ENCODE results near the gene CEP55.
"Not testable (repeated sequence)": the region's sequence is repeated elsewhere in the genome, so short reads cannot be mapped to it uniquely, and the experiment has no call there.

CEP55 gene

DNA sequence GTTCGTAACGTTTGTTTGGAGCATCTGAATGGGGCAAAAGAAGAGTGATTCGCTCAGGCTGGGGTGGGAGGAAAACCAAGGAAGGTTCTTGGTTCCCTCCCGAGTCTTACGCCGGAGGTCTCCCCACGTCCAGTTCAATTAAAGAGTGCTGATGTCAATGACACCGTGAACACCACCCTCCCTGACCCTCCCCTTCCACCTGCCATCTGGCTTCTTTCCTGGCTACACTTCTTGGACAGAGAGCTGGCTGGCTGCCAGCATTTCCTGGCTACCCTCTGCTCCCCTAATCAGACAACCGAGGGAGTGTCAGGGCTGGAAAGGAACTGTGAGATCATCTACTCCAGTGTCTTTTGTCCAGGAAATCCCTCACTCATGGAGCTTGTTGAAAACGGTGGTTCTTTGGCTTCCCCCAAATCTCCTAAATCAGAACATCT lies 46.0 kb downstream of the CEP55 start:
- no peak for DNase-seq (ENCODE audit: low read depth in 1 of 2, low spot score in 1 of 2)
- TF ChIP-seq JUND (IDR thresholded peaks at IDR 0.05; ENCODE audit: low read depth), result no peak
- in situ Hi-C loops (cut with HindIII; ENCODE audit: low pct_unique_long_range_greater_than_20kb, low sequenced_read_pairs), result no loop called here

DNA sequence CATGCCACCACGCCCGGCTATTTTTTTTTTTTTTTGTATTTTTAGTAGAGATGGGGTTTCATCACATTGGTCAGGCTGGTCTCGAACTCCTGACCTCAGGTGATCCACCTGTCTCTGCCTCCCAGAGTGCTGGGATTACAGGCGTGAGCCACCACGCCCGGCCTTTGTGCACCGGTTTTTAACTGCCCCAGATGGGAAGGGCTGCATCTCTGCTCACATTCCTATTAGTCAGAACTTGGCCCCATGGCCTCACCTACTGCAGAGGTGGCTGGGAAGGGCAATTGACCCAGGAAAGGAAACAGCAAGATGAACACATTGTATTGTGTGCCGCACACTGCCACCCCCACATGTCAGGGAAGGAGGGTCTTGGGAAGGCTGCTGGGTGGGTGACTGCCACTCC lies 50.6 kb downstream of the CEP55 start:
- in situ Hi-C loops (cut with HindIII; ENCODE audit: low pct_unique_long_range_greater_than_20kb, low sequenced_read_pairs); DNase-seq (ENCODE audit: low read depth in 1 of 2, low spot score in 1 of 2): not testable (repeated sequence)

GRCh38 chr10:93547522-93547921 lies 51.1 kb downstream of the CEP55 start:
- no peak for TF ChIP-seq JUND (IDR thresholded peaks at IDR 0.05; ENCODE audit: low read depth)
- no peak for DNase-seq (ENCODE audit: low read depth in 1 of 2, low spot score in 1 of 2)
- in situ Hi-C loops (cut with HindIII; ENCODE audit: low pct_unique_long_range_greater_than_20kb, low sequenced_read_pairs), result no loop called here

DNA sequence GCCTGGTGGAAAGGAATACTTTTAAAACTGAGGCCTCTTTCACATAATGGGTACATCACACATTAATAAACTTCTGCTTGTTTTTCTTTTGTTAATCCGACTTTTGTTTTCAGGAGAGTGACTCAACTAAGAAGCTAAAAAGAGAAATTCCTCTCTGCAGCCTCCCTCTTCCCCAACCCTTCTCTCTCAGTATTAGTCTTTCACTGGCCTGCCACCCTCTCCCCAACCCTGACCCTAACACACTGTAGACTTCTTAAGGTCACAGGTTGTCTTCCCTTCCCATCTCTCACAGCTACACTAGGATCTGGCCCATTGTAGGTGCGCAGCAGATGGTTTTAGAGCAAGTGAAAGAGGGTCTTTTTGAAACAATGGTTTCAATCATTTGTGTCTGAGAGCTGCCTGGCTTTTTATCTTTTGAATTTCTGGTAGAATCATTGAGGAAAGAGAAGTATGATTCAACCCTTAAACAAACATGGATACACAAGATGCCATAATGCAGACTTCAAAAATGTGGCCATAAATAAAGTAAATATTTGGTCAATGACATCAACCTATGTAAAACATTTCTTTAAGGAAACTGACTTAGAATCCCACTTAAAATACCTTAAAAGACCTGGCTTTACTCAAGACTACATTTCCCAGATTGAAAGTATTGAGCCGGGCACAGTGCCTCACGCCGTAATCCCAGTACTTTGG lies 52.1 kb downstream of the CEP55 start:
- no peak for TF ChIP-seq JUND (IDR thresholded peaks at IDR 0.05; ENCODE audit: low read depth)
- DNase-seq (ENCODE audit: low read depth in 1 of 2, low spot score in 1 of 2), result peak in 1 of 2 experiments; percentile 56
- in situ Hi-C loops (cut with HindIII; ENCODE audit: low pct_unique_long_range_greater_than_20kb, low sequenced_read_pairs), result no loop called here

GRCh38 chr10:93550606-93551005 lies 54.2 kb downstream of the CEP55 start:
- DNase-seq (ENCODE audit: low read depth in 1 of 2, low spot score in 1 of 2), result no peak
- no peak for TF ChIP-seq JUND (IDR thresholded peaks at IDR 0.05; ENCODE audit: low read depth)
- in situ Hi-C loops (cut with HindIII; ENCODE audit: low pct_unique_long_range_greater_than_20kb, low sequenced_read_pairs), result no loop called here

DNA sequence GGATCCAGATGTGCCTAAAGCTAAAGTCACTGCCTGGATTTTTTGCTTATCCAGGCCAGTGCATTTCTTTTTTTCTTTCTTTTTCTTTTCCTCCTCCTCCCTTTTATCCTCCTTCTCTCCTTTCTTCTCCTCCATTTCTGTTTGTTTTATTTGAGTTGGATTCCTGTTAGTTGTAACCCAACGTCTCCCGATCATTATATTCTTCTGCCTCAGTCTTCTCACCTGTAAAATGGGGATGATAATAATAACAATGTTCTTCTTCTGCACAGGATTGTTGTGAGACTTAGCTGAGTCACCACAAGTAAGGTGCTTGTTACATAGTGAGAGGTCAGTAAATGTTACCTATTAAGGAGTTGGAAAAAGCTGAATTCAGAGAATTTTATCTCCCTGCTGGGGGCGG lies 56.4 kb downstream of the CEP55 start:
- no peak for DNase-seq (ENCODE audit: low read depth in 1 of 2, low spot score in 1 of 2)
- TF ChIP-seq JUND (IDR thresholded peaks at IDR 0.05; ENCODE audit: low read depth), result no peak
- in situ Hi-C loops (cut with HindIII; ENCODE audit: low pct_unique_long_range_greater_than_20kb, low sequenced_read_pairs), result no loop called here

DNA sequence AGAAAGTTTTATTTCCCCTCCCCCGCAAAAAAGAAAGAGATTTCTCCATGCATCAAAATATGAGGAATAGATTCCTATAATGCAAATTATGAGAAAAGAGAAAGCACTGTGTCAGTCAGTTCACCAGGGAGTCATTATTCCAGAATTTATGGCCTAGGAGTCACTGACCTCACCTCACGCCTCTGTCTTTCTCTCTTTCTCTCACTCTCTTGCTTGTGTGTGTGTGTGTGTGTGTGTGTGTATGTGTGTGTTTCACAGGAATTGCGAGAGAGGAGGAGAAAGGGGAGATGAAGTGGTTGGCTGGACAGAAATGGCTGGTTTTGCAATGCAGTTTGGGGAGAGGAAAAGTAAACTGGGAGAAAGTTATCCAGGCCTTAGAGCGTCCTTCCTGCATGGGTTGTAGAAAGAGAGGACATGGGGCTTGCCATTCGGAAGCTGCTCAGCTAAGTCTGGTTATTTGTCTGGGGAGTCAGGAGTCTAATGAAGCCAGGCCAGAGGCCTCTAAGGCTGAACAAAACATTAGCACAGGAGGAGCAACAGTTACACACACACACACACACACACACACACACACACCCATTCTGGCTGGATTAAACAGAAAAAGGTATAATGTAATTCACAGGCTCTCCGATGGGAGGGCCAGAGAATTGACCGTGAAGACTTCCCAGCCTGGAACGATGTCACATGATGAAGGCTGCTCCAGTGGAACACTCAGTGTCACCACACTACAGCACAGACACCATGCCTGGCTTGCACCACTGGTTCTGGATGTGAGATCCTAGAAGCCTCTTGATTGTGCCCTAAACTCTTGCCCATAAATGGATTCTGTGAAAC lies 57.3 kb downstream of the CEP55 start:
- in situ Hi-C loops (cut with HindIII; ENCODE audit: low pct_unique_long_range_greater_than_20kb, low sequenced_read_pairs), result no loop called here
- DNase-seq (ENCODE audit: low read depth in 1 of 2, low spot score in 1 of 2), result peak in 1 of 2 experiments; percentile 37
- no peak for TF ChIP-seq JUND (IDR thresholded peaks at IDR 0.05; ENCODE audit: low read depth)

GRCh38 chr10:93554316-93554663 lies 57.9 kb downstream of the CEP55 start:
- in situ Hi-C loops (cut with HindIII; ENCODE audit: low pct_unique_long_range_greater_than_20kb, low sequenced_read_pairs), result no loop called here

GRCh38 chr10:93554760-93555432 lies 58.5 kb downstream of the CEP55 start:
- in situ Hi-C loops (cut with HindIII; ENCODE audit: low pct_unique_long_range_greater_than_20kb, low sequenced_read_pairs), result no loop called here
- peak; percentile 54 to 89 for DNase-seq (ENCODE audit: low read depth in 1 of 2, low spot score in 1 of 2)
- TF ChIP-seq JUND (IDR thresholded peaks at IDR 0.05; ENCODE audit: low read depth), result no peak

More at GRCh38 chr10:93554316-93554663, 57.9 kb downstream of the CEP55 start:
- no peak for DNase-seq (ENCODE audit: low read depth in 1 of 2, low spot score in 1 of 2)
- TF ChIP-seq JUND (IDR thresholded peaks at IDR 0.05; ENCODE audit: low read depth), result no peak

DNA sequence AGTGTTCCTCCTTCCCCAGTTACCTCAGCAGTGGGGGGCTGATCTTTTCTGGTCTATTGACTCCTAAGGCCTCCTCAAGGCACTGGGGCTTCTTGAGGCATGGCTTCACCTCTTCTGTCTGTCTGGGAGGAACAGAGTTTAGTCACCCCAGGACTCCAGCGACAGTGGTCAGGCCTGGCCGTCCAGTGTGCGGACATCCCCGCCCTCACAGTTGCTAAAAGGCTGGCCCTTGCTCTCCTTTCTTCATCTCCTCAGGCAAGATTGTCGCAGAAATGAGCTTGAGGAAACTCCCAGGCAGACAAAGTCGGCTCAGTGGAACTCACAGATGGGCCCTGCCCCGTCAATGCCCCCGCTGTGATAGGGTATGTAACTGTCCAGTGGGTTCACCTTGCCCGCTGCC lies 63.1 kb downstream of the CEP55 start:
- in situ Hi-C loops (cut with HindIII; ENCODE audit: low pct_unique_long_range_greater_than_20kb, low sequenced_read_pairs), result no loop called here

GRCh38 chr10:93560541-93560940 lies 64.1 kb downstream of the CEP55 start:
- in situ Hi-C loops (cut with HindIII; ENCODE audit: low pct_unique_long_range_greater_than_20kb, low sequenced_read_pairs), result no loop called here
- DNase-seq (ENCODE audit: low read depth in 1 of 2, low spot score in 1 of 2), result no peak
- TF ChIP-seq JUND (IDR thresholded peaks at IDR 0.05; ENCODE audit: low read depth), result no peak

More for the DNA sequence above, 63.1 kb downstream of the CEP55 start:
- TF ChIP-seq JUND (IDR thresholded peaks at IDR 0.05; ENCODE audit: low read depth), result no peak
- DNase-seq (ENCODE audit: low read depth in 1 of 2, low spot score in 1 of 2), result no peak

GRCh38 chr10:93565446-93565845 lies 69.0 kb downstream of the CEP55 start:
- no peak for DNase-seq (ENCODE audit: low read depth in 1 of 2, low spot score in 1 of 2)
- no peak for TF ChIP-seq JUND (IDR thresholded peaks at IDR 0.05; ENCODE audit: low read depth)
- in situ Hi-C loops (cut with HindIII; ENCODE audit: low pct_unique_long_range_greater_than_20kb, low sequenced_read_pairs), result no loop called here
